OCI-LY1 (cell line): ENCODE measurements around the gene ABCC9.

Experiments used
- H2AFZ ChIP-seq: fragments of 200-600 bp; sonication (generic), shearing (Covaris generic); 2 replicates; pipeline ENCODE4 v1.6.0; 2014; ENCODE audit warnings: antibody characterized with exemption, mild to moderate bottlenecking, low read length
- H3F3A ChIP-seq: fragments of 200-600 bp; sonication (generic), shearing (Covaris generic); 2 replicates; pipeline ENCODE4 v1.6.0; 2014; ENCODE audit warnings: mild to moderate bottlenecking, antibody characterized with exemption, low read length, moderate library complexity; ENCODE audit not compliant: insufficient read depth
- H3K27ac ChIP-seq: fragments of 200-600 bp; sonication (generic); 2 replicates; pipeline ENCODE4 v1.5.1; 2014; ENCODE audit warnings: low read length, mixed run types, mild to moderate bottlenecking, low read depth; ENCODE audit not compliant: poor library complexity, severe bottlenecking
- H3K27me3 ChIP-seq: fragments of 200-600 bp; sonication (generic); 2 replicates; pipeline ENCODE4 v1.6.0; 2014; ENCODE audit warnings: antibody characterized with exemption, mild to moderate bottlenecking, low read length, moderate library complexity; ENCODE audit not compliant: insufficient read depth
- H3K36me3 ChIP-seq: fragments of 200-600 bp; sonication (generic); 2 replicates; pipeline ENCODE4 v1.6.1; 2014; ENCODE audit warnings: mild to moderate bottlenecking, antibody characterized with exemption, low read length, moderate library complexity, mixed read lengths; ENCODE audit not compliant: insufficient read depth
- H3K4me1 ChIP-seq: fragments of 200-600 bp; sonication (generic); 2 replicates; pipeline ENCODE4 v1.5.1; 2014; ENCODE audit warnings: mild to moderate bottlenecking, low read length, moderate library complexity; ENCODE audit not compliant: insufficient read depth, severe bottlenecking
- H3K4me2 ChIP-seq: fragments of 200-600 bp; sonication (generic), shearing (Covaris generic); 2 replicates; pipeline ENCODE4 v1.6.1; 2014; ENCODE audit warnings: low read length
- H3K4me3 ChIP-seq: fragments of 200-600 bp; sonication (generic); 2 replicates; pipeline ENCODE4 v1.5.1; 2014; ENCODE audit warnings: low read length, low read depth, mild to moderate bottlenecking, mixed read lengths; ENCODE audit not compliant: poor library complexity, severe bottlenecking
- H3K79me2 ChIP-seq: fragments of 200-600 bp; shearing (Covaris generic); 2 replicates; pipeline ENCODE4 v1.6.1; 2016; ENCODE audit warnings: mixed run types, low read length, mixed read lengths; ENCODE audit not compliant: insufficient read depth
- H3K9ac ChIP-seq: fragments of 200-600 bp; sonication (generic), shearing (Covaris generic); 2 replicates; pipeline ENCODE4 v1.6.1; 2014; ENCODE audit warnings: mild to moderate bottlenecking, low read length, mixed read lengths
- H3K9me2 ChIP-seq: fragments of 200-600 bp; sonication (generic), shearing (Covaris generic); 2 replicates; pipeline ENCODE4 v1.6.1; 2014; ENCODE audit warnings: low read depth, mild to moderate bottlenecking, low read length, mixed read lengths
- H3K9me3 ChIP-seq: fragments of 200-600 bp; shearing (Covaris generic); 2 replicates; pipeline ENCODE4 v1.6.1; 2014; ENCODE audit warnings: low read length, mixed read lengths
- H4K20me1 ChIP-seq: fragments of 200-600 bp; sonication (generic), shearing (Covaris generic); 2 replicates; pipeline ENCODE4 v1.6.0; 2016; ENCODE audit warnings: mild to moderate bottlenecking, low read length; ENCODE audit not compliant: insufficient read depth
- EZH2 ChIP-seq: fragments of 200-600 bp; sonication (generic), shearing (Covaris generic); IDR thresholded peaks from 2 replicates; pipeline ENCODE4 v1.8.0; 2017; ENCODE audit warnings: borderline replicate concordance, mixed run types, mild to moderate bottlenecking, antibody characterized with exemption, low read length, moderate library complexity, mixed read lengths
- TF ChIP-seq, protein P1 (sequence below): fragments of 200-600 bp; sonication (generic), shearing (Covaris generic); IDR thresholded peaks from 2 replicates; pipeline ENCODE4 v1.5.1; 2017; ENCODE audit warnings: mild to moderate bottlenecking, antibody characterized with exemption, low read length, moderate library complexity, mixed read lengths

The ABCC9 gene

DNA sequence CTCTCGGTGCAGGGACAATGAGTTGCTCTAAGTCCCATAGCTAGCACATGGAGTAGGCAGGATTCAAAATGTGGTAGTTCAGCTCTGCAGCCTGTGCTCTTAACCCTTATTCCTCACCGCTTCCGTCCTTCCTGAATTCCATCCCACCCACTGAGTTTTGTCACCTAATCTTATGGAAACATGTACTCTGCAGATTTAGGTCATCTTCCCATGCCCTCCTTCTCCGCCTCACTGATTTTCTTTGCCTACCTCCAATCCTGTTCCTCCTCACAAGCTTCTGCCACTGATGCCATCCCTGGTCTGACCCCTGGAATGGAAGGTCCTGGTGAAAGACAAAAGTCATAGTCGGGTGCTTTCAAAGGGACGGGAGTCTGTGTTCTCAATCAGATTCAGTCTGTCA lies 46.5 kb upstream of the ABCC9 start:
- no peak overlapping the region for H3K4me2 ChIP-seq
- H3K27me3 ChIP-seq = no peaks in the 10 kb centered on the region
- no peak overlapping the region for H3K27ac ChIP-seq
- H3K79me2 ChIP-seq = no peaks in the 10 kb centered on the region
- no peaks in the 10 kb centered on the region for H3K36me3 ChIP-seq
- no peaks in the 10 kb centered on the region for H3K9me3 ChIP-seq
- H3F3A ChIP-seq = no peaks in the 10 kb centered on the region
- no peak overlapping the region for H3K9ac ChIP-seq
- H2AFZ ChIP-seq = no peak overlapping the region
- no peak overlapping the region for H3K4me3 ChIP-seq
- TF ChIP-seq, protein P1, sequence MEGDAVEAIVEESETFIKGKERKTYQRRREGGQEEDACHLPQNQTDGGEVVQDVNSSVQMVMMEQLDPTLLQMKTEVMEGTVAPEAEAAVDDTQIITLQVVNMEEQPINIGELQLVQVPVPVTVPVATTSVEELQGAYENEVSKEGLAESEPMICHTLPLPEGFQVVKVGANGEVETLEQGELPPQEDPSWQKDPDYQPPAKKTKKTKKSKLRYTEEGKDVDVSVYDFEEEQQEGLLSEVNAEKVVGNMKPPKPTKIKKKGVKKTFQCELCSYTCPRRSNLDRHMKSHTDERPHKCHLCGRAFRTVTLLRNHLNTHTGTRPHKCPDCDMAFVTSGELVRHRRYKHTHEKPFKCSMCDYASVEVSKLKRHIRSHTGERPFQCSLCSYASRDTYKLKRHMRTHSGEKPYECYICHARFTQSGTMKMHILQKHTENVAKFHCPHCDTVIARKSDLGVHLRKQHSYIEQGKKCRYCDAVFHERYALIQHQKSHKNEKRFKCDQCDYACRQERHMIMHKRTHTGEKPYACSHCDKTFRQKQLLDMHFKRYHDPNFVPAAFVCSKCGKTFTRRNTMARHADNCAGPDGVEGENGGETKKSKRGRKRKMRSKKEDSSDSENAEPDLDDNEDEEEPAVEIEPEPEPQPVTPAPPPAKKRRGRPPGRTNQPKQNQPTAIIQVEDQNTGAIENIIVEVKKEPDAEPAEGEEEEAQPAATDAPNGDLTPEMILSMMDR = no peak
- TF ChIP-seq EZH2 = no peak
- no peaks in the 10 kb centered on the region for H3K9me2 ChIP-seq
- H4K20me1 ChIP-seq = no peaks in the 10 kb centered on the region
- no peaks in the 10 kb centered on the region for H3K4me1 ChIP-seq

DNA sequence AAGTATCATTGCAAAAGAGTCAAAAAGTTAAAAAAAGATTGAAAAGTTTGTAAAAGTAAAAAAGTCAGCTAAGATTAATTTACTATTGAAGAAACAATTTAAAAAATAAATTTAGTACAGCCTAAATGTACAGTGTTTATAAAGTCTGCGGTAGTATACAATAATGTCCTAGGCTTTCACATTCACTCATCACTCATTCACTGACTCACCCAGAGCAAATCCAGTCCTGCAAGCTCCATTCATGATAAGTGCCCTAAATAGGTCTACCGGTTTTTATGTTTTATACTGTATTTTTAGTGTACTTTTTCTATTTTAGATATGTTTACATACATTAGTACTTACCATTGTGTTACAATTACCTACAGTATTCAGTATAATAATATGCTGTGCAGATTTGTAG lies 43.9 kb upstream of the ABCC9 start:
- Histone ChIP-seq H3F3A (no peaks in the 10 kb centered on the region), H3K79me2 (no peaks in the 10 kb centered on the region), H3K4me2 (no peak overlapping the region), H3K9me3 (no peaks in the 10 kb centered on the region), H3K36me3 (no peaks in the 10 kb centered on the region), H3K4me1 (no peaks in the 10 kb centered on the region), H3K27me3 (no peaks in the 10 kb centered on the region), H3K9ac (no peak overlapping the region), H3K9me2 (no peaks in the 10 kb centered on the region), H3K27ac (no peak overlapping the region), H4K20me1 (no peaks in the 10 kb centered on the region), H2AFZ (no peak overlapping the region), H3K4me3 (no peak overlapping the region)
- TF ChIP-seq, protein P1 = no peak
- no peak for TF ChIP-seq EZH2

DNA sequence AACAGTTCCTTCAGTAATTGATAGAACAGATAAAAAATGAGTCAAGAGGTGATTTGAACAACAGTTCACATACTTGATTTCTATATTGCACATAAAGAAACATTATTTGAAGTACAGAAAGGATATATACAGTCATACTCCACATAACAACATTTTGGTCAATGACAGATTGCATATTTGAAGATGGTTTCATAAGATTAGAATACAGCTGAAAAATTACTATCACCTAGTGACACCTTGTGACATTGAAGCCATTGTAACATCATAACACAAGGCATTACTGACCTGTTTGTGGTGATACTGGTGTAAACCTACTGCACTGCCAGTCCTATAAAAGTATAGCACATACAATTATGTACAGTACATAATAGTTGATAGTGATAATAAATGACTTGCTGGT lies 43.1 kb upstream of the ABCC9 start:
- no peaks in the 10 kb centered on the region for H3K36me3 ChIP-seq
- H3K4me3 ChIP-seq = no peak overlapping the region
- TF ChIP-seq EZH2 = no peak
- TF ChIP-seq, protein P1 = no peak
- no peak overlapping the region for H2AFZ ChIP-seq
- no peaks in the 10 kb centered on the region for H3K27me3 ChIP-seq
- H3K79me2 ChIP-seq = no peaks in the 10 kb centered on the region
- no peak overlapping the region for H3K9ac ChIP-seq
- no peak overlapping the region for H3K4me2 ChIP-seq
- H3F3A ChIP-seq = no peaks in the 10 kb centered on the region
- no peak overlapping the region for H3K27ac ChIP-seq
- H3K9me2 ChIP-seq = no peaks in the 10 kb centered on the region
- H3K4me1 ChIP-seq = no peaks in the 10 kb centered on the region
- no peaks in the 10 kb centered on the region for H4K20me1 ChIP-seq
- H3K9me3 ChIP-seq = no peaks in the 10 kb centered on the region
